OCI-LY7 (cell line): Measurements from ENCODE around the gene HIRIP3. TPM values are rescaled to one million over a fixed set of nuclear protein-coding genes. Genes with fewer than 3 reads are reported as not detected.
"Not testable (repeated sequence)": the region's sequence is repeated elsewhere in the genome, so short reads cannot be mapped to it uniquely, and the experiment has no call there.

ENCODE experiments used
- BruUV-seq: library from RNA; stranded (reverse); fragments of 400-500 nt; replicated peaks from 2 replicates; lab custom pipeline; 2021; lab: Mats Ljungman, UMichigan
- CTCF ChIA-PET: fragments of 300-600 bp; sonication (Branson Sonifier 250); formaldehyde crosslinking; loops from one replicate; lab custom pipeline; 2022; ENCODE audit warnings: antibody characterized with exemption; ENCODE audit not compliant: unreplicated experiment; lab: Charles Lee
- POLR2A ChIA-PET: fragments of 300-600 bp; sonication (Branson Sonifier 250); formaldehyde crosslinking; loops from one replicate; lab custom pipeline; 2022; ENCODE audit warnings: antibody characterized with exemption; lab: Charles Lee
- DNase-seq: peaks from one replicate; pipeline ENCODE4 v3.0.0-alpha.2; 2015; ENCODE audit warnings: low spot score
- H2AFZ ChIP-seq: fragments of 200-600 bp; sonication (generic), shearing (Covaris generic); 2 replicates; pipeline ENCODE4 v1.6.1; 2014; ENCODE audit warnings: mild to moderate bottlenecking, antibody characterized with exemption, low read length, moderate library complexity
- H3K27ac ChIP-seq: fragments of 200-600 bp; sonication (generic); 2 replicates; pipeline ENCODE4 v1.5.1; 2014; ENCODE audit warnings: mixed run types, low read depth, mild to moderate bottlenecking, moderate library complexity, low read length, inconsistent platforms; ENCODE audit not compliant: poor library complexity, severe bottlenecking
- H3K36me3 ChIP-seq: fragments of 200-600 bp; sonication (generic); 2 replicates; pipeline ENCODE4 v1.6.1; 2014; ENCODE audit warnings: mild to moderate bottlenecking, antibody characterized with exemption, low read length, moderate library complexity, mixed read lengths; ENCODE audit not compliant: insufficient read depth
- H3K4me1 ChIP-seq: fragments of 200-600 bp; sonication (generic); 2 replicates; pipeline ENCODE4 v1.5.1; 2014; ENCODE audit warnings: mild to moderate bottlenecking, low read length; ENCODE audit not compliant: insufficient read depth, poor library complexity, severe bottlenecking
- H3K4me2 ChIP-seq: fragments of 200-600 bp; sonication (generic); 2 replicates; pipeline ENCODE4 v1.6.1; 2014; ENCODE audit warnings: mild to moderate bottlenecking, low read length
- H3K4me3 ChIP-seq: fragments of 200-600 bp; sonication (generic); 2 replicates; pipeline ENCODE4 v1.5.1; 2014; ENCODE audit warnings: mild to moderate bottlenecking, low read depth, low read length; ENCODE audit not compliant: poor library complexity, severe bottlenecking
- H3K79me2 ChIP-seq: fragments of 200-600 bp; sonication (generic); 2 replicates; pipeline ENCODE4 v1.6.1; 2016; ENCODE audit warnings: low read depth, mild to moderate bottlenecking, low read length, moderate library complexity, mixed read lengths; ENCODE audit not compliant: insufficient read depth
- H3K9me2 ChIP-seq: fragments of 200-600 bp; sonication (generic); 2 replicates; pipeline ENCODE4 v1.6.1; 2016; ENCODE audit warnings: mild to moderate bottlenecking, low read length, mixed read lengths; ENCODE audit not compliant: insufficient read depth
- H3K9me3 ChIP-seq: fragments of 200-600 bp; sonication (generic); 2 replicates; pipeline ENCODE4 v1.6.1; 2014; ENCODE audit warnings: mild to moderate bottlenecking, mixed run types, low read length, mixed read lengths
- H4K20me1 ChIP-seq: fragments of 200-600 bp; sonication (generic); 2 replicates; pipeline ENCODE4 v1.6.1; 2014; ENCODE audit warnings: mild to moderate bottlenecking, antibody characterized with exemption, low read length, moderate library complexity, mixed read lengths; ENCODE audit not compliant: insufficient read depth
- CTCF ChIP-seq: fragments of 200-600 bp; sonication (generic); conservative IDR thresholded peaks from 2 replicates; pipeline ENCODE4 v1.5.1; 2014; ENCODE audit warnings: mild to moderate bottlenecking, antibody characterized with exemption, low read length, moderate library complexity, mixed read lengths
- EZH2phosphoT487 ChIP-seq: fragments of 200-600 bp; sonication (generic); IDR thresholded peaks from 2 replicates; pipeline ENCODE4 v1.6.1; 2018; ENCODE audit warnings: low read depth, borderline replicate concordance, mild to moderate bottlenecking, mixed run types, antibody characterized with exemption, low read length, moderate library complexity, mixed read lengths
- intact Hi-C: fragments of 100-400 bp; cut with micrococcal nuclease; formaldehyde crosslinking; loops from one replicate; pipeline ENCODE4 v1.10.0; 2022; ENCODE audit not compliant: unreplicated experiment
- total RNA-seq, 2 experiments: library from RNA; depleted of rRNA in 1 of 2; stranded (reverse); fragments of >200 nt in 1 of 2; shearing (Covaris generic) in 1 of 2; gene quantifications; 2 replicates each; pipeline ENCODE4 v1.2.3, GENCODE V29; 2014 to 2022

The HIRIP3 gene
- total RNA-seq, 2 experiments from 2014 or later, result 43.2 to 60.4 TPM

DNA sequence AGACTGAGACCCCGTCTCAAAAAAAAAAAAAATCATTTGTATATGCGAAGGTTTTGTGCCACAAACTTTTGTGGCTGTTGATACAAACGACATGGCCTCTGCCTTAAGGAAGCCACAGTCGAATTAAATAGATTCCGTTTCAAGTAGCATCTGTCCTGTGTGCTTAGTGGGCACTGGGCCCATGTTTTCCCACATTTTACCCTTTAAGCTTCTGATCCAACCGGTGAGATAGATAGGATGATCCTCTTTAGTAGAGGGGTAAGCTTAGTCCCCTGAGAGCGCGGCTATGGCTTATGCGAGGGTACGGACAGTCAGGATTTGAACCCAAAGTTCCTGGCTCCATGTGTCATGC is 34.3 kb downstream of the HIRIP3 start:
- CTCF ChIA-PET, result no interaction called here
- H3K4me3 ChIP-seq, result peak overlapping the region; percentile 75

GRCh38 chr16:29959821-29960220 is 35.6 kb downstream of the HIRIP3 start:
- H4K20me1 ChIP-seq, intact Hi-C loops, H3K4me2 ChIP-seq, DNase-seq, H3K4me3 ChIP-seq, H3K36me3 ChIP-seq, H3K27ac ChIP-seq, H2AFZ ChIP-seq, H3K79me2 ChIP-seq, BruUV-seq, CTCF ChIA-PET, H3K9me2 ChIP-seq, H3K9me3 ChIP-seq: not testable (repeated sequence)
- POLR2A ChIA-PET, result interaction anchor here (0.7 to 3.4 kb wide), 4 partner anchors 13 to 109 kb away, joined by 3 to 56 read pairs (median 4); partner anchors contain the start of gene TAOK2
- H3K4me1 ChIP-seq, result peaks cover 32% of the 10 kb centered on the region

More for the DNA sequence above, 34.3 kb downstream of the HIRIP3 start:
- H3K27ac ChIP-seq, result peak overlapping the region; percentile 56
- intact Hi-C loops, result no loop called here
- DNase-seq, result no peak
- POLR2A ChIA-PET, result interaction anchor here (0.6 to 3.4 kb wide), 12 partner anchors 11 to 145 kb away, joined by 3 to 56 read pairs (median 4); partner anchors contain the start of genes HIRIP3, INO80E, KCTD13 and PAGR1
- H3K79me2 ChIP-seq, result no peaks in the 10 kb centered on the region
- TF ChIP-seq EZH2phosphoT487 (no peak), CTCF (no peak)
- H3K9me2 ChIP-seq, result no peaks in the 10 kb centered on the region
- H3K9me3 ChIP-seq, result no peaks in the 10 kb centered on the region
- no peaks in the 10 kb centered on the region for H4K20me1 ChIP-seq
- peak overlapping the region; percentile 95 for H3K4me2 ChIP-seq
- BruUV-seq, result TSS peak; percentile 95
- peaks cover 6% of the 10 kb centered on the region for H3K36me3 ChIP-seq
- H2AFZ ChIP-seq, result peak overlapping the region; percentile 73
- peaks cover 19% of the 10 kb centered on the region for H3K4me1 ChIP-seq

- H3K79me2 ChIP-seq, result no peaks in the 10 kb centered on the region
- CTCF ChIA-PET, result no interaction called here
- H3K4me2 ChIP-seq, result no peak overlapping the region
- H3K4me3 ChIP-seq, result no peak overlapping the region
- DNase-seq, result no peak
- no peaks in the 10 kb centered on the region for H3K36me3 ChIP-seq
- no peaks in the 10 kb centered on the region for H3K9me3 ChIP-seq
- TF ChIP-seq EZH2phosphoT487 (no peak), CTCF (no peak)
- peaks cover 37% of the 10 kb centered on the region for H3K4me1 ChIP-seq
- H3K9me2 ChIP-seq, result no peaks in the 10 kb centered on the region
- intact Hi-C loops, result no loop called here
- H4K20me1 ChIP-seq, result no peaks in the 10 kb centered on the region
- H3K27ac ChIP-seq, result no peak overlapping the region
- POLR2A ChIA-PET, result interaction anchor here (1.0 to 1.2 kb wide), 2 partner anchors 15 to 30 kb away, joined by 3 to 4 read pairs; partner anchors contain the start of gene TAOK2
- BruUV-seq, result no TSS peak
- H2AFZ ChIP-seq, result no peak overlapping the region
Measured at GRCh38 chr16:29959293-29959692, 36.1 kb downstream of the HIRIP3 start.
